MCF 10A (cell line): Measurements from ENCODE around the gene RNF157. TPM values are rescaled to one million over a fixed set of nuclear protein-coding genes. Genes with fewer than 3 reads are reported as not detected.

Experiments used
- BruUV-seq: library from RNA; stranded (reverse); fragments of 400-500 nt; replicated peaks from 2 replicates; lab custom pipeline; 2021; lab: Mats Ljungman, UMichigan
- CTCF ChIA-PET: fragments of 300-600 bp; sonication (Branson Sonifier 250); formaldehyde crosslinking; extraction: SDS; loops from one replicate; lab custom pipeline; 2021; ENCODE audit warnings: antibody characterized with exemption, inconsistent platforms; lab: Yijun Ruan, JAX
- POLR2A ChIA-PET: fragments of 300-600, 350-650 bp; sonication (Branson Sonifier 250); formaldehyde crosslinking; extraction: SDS; loops from one replicate; lab custom pipeline; 2020; ENCODE audit warnings: antibody characterized with exemption, inconsistent platforms; lab: Yijun Ruan, JAX
- DNase-seq: peaks from one replicate; pipeline ENCODE4 v3.0.0-alpha.2; 2018; ENCODE audit not compliant: unreplicated experiment
- H3K27ac Mint-ChIP-seq: one replicate; pipeline ENCODE4 v1.8.0; 2022; ENCODE audit warnings: mild to moderate bottlenecking, low read depth, mixed read lengths; ENCODE audit not compliant: unreplicated experiment
- H3K27me3 Mint-ChIP-seq: one replicate; pipeline ENCODE4 v1.8.0; 2022; ENCODE audit warnings: mixed read lengths; ENCODE audit not compliant: insufficient read depth, unreplicated experiment
- H3K36me3 Mint-ChIP-seq: one replicate; pipeline ENCODE4 v1.8.0; 2022; ENCODE audit warnings: mild to moderate bottlenecking, moderate library complexity, mixed read lengths; ENCODE audit not compliant: insufficient read depth, unreplicated experiment
- H3K4me1 Mint-ChIP-seq: one replicate; pipeline ENCODE4 v1.8.0; 2022; ENCODE audit warnings: mixed read lengths; ENCODE audit not compliant: insufficient read depth, unreplicated experiment
- H3K4me3 Mint-ChIP-seq: one replicate; pipeline ENCODE4 v1.8.0; 2022; ENCODE audit warnings: mild to moderate bottlenecking, moderate library complexity, mixed read lengths; ENCODE audit not compliant: unreplicated experiment
- H3K9me3 Mint-ChIP-seq: one replicate; pipeline ENCODE4 v1.8.0; 2022; ENCODE audit warnings: mixed read lengths; ENCODE audit not compliant: unreplicated experiment
- CTCF ChIP-seq: fragments of 200-600 bp; IDR thresholded peaks from one replicate; pipeline ENCODE4 v1.8.0; 2022; ENCODE audit warnings: antibody characterized with exemption, mild to moderate bottlenecking; ENCODE audit not compliant: unreplicated experiment
- intact Hi-C: fragments of 100-400 bp; cut with micrococcal nuclease; formaldehyde crosslinking; loops from 2 replicates; pipeline ENCODE4 v1.14.1; 2022
- total RNA-seq: library from RNA; stranded (reverse); gene quantifications from 2 replicates; pipeline ENCODE4 v1.2.3, GENCODE V29; 2022

Gene RNF157
- total RNA-seq, 1 experiment from 2014 or later = 0.44 TPM

- intact Hi-C loops = loop anchor here (5.0 kb wide), 2 partner anchors 93 to 277 kb away; no protein-coding TSS in a partner anchor
- H3K4me1 Mint-ChIP-seq = no peaks in the 10 kb centered on the region
- no peaks in the 10 kb centered on the region for H3K9me3 Mint-ChIP-seq
- ChIA-PET CTCF (interaction anchor here (0.6 kb wide), 1 partner anchor 30 kb away, joined by 3 read pairs; no protein-coding TSS in a partner anchor), POLR2A (interaction anchor here (0.6 to 0.7 kb wide), 2 partner anchors 59 to 840 kb away, joined by 3 read pairs; no protein-coding TSS in a partner anchor)
- TF ChIP-seq CTCF = no peak
- no peak overlapping the region for H3K27ac Mint-ChIP-seq
- no peak for DNase-seq
- BruUV-seq = no TSS peak
- no peak overlapping the region for H3K4me3 Mint-ChIP-seq
- peaks cover 2% of the 10 kb centered on the region for H3K36me3 Mint-ChIP-seq
- H3K27me3 Mint-ChIP-seq = peaks cover 17% of the 10 kb centered on the region
These were observed 56.0 kb downstream of the RNF157 start for GRCh38 chr17:76184290-76184689.

GRCh38 chr17:76182016-76182764 is 58.1 kb downstream of the RNF157 start:
- TF ChIP-seq CTCF = peak; percentile 73
- Mint-ChIP-seq H3K27me3 (no peaks in the 10 kb centered on the region), H3K27ac (peak overlapping the region; percentile 12), H3K9me3 (no peaks in the 10 kb centered on the region), H3K36me3 (no peaks in the 10 kb centered on the region), H3K4me1 (no peaks in the 10 kb centered on the region), H3K4me3 (no peak overlapping the region)
- CTCF ChIA-PET = interaction anchor here (0.5 to 4.5 kb wide), 23 partner anchors 9 to 215 kb away, joined by 3 to 23 read pairs (median 4); no protein-coding TSS in a partner anchor
- no TSS peak for BruUV-seq
- DNase-seq = peak; percentile 91
- intact Hi-C loops = loop anchor here (1.0 to 5.0 kb wide), 3 partner anchors 61 to 275 kb away; no protein-coding TSS in a partner anchor
- POLR2A ChIA-PET = interaction anchor here (0.6 to 1.5 kb wide), 10 partner anchors 10 to 490 kb away, joined by 3 to 6 read pairs (median 3); partner anchors contain the start of gene UBALD2

GRCh38 chr17:76179496-76180467 is 60.5 kb downstream of the RNF157 start:
- no peaks in the 10 kb centered on the region for H3K4me1 Mint-ChIP-seq
- intact Hi-C loops = loop anchor here (2.0 to 5.0 kb wide), 3 partner anchors 98 to 272 kb away; no protein-coding TSS in a partner anchor
- no peak overlapping the region for H3K27ac Mint-ChIP-seq
- H3K36me3 Mint-ChIP-seq = no peaks in the 10 kb centered on the region
- no peak for TF ChIP-seq CTCF
- ChIA-PET CTCF (interaction anchor here (0.6 to 4.5 kb wide), 9 partner anchors 10 to 876 kb away, joined by 3 to 23 read pairs (median 6); no protein-coding TSS in a partner anchor), POLR2A (interaction anchor here (1.3 kb wide), 1 partner anchor 84 kb away, joined by 3 read pairs; no protein-coding TSS in a partner anchor)
- no peaks in the 10 kb centered on the region for H3K27me3 Mint-ChIP-seq
- no peak overlapping the region for H3K4me3 Mint-ChIP-seq
- DNase-seq = no peak
- H3K9me3 Mint-ChIP-seq = no peaks in the 10 kb centered on the region
- no TSS peak for BruUV-seq
